GM21717 (cell line): Measurements from ENCODE around the gene ARPC4.
"Not testable (repeated sequence)": the region's sequence is repeated elsewhere in the genome, so short reads cannot be mapped to it uniquely, and the experiment has no call there.

Source experiments
- ATAC-seq: cut with Tn5 transposase; IDR thresholded peaks from one replicate; pipeline ENCODE4 v1.9.1; 2021; ENCODE audit warnings: mild to moderate bottlenecking, moderate library complexity; ENCODE audit not compliant: unreplicated experiment

ARPC4 gene

DNA sequence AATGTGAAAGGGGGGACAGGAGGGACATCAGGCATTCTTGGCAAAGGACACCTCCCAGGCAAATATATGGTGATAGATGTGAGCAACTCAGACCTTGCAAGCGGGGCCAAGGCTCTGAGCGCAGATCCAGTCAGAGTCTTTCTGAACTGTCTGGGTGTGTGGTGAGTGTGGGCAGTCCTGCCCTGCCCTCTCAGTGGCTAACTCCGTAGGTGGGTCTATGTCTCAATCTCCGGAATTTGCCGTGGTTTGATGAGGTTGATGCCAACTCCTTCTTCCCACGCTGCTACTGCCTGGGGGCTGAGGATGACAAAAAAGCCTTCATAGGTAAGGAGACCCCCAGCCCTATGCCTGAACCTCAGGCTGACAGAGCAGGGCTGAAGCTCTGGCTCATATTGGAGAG is 24.6 kb downstream of the ARPC4 start:
- no peak for ATAC-seq

DNA sequence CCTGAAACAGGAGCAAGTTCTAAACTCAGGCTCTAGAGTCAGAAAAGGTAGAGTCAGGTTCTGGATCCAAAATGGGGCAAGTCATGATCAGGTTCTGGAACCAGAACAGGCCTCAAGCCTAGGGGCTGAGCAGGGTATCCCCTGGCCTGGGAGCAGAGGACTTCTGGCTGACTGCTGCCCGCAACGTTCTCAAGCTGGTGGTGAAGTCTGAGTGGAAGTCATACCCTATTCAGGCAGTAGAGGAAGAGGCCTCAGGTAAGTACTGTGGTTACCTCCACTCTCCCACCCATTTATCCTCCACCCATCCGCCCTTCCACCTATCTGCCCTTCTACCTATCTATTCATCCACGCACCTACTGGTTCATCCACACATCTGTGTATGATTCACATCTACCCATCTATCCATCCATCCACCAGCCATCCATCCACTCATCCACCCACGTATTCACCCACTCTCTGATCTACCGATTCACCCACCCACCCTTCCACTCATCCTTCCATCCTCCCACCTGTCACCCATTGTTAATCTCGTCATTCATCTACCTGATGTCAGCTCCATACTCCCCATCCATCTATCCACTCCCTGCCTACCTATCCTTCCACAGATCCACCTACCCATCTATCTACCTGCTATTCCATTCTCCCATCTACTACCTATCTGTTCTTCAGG is 25.9 kb downstream of the ARPC4 start:
- ATAC-seq: no peak

- no peak for ATAC-seq
Measured at GRCh38 chr3:9820543-9820942, 27.7 kb downstream of the ARPC4 start.

- no peak for ATAC-seq
Measured at GRCh38 chr3:9820946-9821345, 28.1 kb downstream of the ARPC4 start.

DNA sequence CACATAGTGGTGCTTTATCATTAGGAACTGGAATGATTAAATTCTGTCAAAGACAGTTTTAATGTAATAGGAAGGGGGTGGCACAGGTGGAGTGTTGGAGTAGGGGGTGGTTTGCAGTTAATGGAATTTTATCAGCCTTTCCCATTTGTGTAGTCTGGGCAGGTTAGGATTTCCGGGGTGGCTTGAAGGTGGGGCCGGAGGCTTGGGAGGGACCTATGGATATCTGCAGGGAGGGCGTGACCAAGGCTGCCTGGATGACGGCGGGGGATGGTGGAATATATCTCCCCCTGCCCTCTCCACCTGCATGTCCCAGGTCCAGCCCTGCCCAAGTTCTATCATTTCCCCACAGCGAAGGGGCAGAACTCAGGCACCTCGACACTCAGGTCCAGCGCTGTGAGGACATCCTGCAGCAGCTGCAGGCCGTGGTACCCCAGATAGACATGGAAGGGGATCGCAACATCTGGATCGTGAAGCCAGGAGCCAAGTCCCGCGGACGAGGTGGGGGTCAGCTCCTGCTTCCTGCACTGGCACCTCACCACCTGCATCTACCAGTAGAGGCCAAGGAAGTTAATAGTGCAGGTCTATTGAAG is 32.7 kb downstream of the ARPC4 start:
- no peak for ATAC-seq

- ATAC-seq: no peak
Measured at GRCh38 chr3:9826815-9827573, 34.1 kb downstream of the ARPC4 start.

DNA sequence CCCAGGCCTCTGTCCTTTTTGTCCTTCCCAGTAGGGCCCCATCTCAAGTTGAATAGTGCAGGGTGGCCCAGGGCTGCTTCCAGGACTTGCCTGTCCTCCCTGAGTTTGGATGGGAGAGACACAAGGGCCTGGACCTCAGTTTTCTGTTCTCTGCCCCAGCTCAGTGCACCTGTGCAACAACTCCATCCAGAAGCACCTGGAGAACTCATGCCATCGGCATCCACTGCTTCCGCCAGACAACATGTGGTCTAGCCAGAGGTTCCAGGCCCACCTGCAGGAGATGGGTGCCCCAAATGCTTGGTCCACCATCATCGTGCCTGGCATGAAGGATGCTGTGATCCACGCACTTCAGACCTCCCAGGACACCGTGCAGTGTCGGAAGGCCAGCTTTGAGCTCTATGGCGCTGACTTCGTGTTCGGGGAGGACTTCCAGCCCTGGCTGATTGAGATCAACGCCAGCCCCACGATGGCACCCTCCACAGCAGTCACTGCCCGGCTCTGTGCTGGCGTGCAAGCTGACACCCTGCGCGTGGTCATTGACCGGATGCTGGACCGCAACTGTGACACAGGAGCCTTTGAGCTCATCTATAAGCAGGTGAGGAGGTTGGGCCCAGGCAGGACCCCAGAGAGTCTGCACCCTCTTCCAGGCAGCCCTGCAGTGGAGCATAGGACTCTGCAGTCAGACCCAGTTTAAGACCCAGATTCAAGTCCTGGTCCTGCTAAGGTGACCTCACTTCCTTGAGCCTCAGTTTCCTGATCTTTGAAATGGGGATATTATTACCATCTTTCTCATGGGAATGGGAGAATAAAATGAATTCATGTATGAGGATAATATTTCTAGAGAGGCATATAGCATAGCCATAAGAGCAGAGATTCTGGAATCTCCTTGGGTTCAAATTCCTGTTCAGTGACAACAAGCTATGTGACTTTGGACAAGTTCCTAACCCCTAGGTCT is 36.2 kb downstream of the ARPC4 start:
- no peak for ATAC-seq

DNA sequence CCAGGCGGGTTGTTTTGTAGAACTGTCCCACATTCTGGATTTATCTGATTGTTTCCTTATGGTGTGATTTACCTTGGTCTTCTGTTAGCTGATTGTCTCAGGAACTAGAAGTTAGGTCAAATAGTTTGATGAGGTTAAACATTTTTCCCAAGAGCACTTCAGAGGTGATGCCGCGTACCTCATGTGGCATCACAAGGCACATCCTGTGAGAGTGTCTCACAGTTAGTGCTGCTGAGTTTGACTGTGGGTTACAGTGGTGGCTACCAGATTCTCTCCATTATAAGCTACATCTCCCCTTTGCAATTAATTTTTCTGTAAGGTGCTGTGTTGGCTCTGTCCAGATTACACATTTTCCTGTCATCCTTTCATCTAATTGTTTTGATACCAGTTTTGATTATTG is 38.4 kb downstream of the ARPC4 start:
- ATAC-seq: no peak

DNA sequence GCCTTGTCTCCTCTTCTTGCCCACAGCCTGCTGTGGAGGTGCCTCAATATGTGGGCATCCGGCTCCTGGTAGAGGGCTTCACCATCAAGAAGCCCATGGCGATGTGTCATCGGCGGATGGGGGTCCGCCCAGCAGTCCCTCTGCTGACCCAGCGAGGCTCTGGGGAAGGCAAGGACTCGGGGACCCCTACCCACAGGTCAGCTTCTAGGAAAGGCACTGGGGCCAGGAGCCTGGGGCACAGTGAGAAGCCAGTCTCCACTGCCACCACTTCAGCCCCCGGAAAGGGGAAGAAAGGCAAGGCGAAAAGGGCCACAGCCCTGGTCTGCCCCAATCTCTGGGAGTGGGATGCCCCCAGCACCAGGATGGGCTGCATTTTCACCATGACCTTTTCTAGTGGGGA is 40.2 kb downstream of the ARPC4 start:
- ATAC-seq: no peak

DNA sequence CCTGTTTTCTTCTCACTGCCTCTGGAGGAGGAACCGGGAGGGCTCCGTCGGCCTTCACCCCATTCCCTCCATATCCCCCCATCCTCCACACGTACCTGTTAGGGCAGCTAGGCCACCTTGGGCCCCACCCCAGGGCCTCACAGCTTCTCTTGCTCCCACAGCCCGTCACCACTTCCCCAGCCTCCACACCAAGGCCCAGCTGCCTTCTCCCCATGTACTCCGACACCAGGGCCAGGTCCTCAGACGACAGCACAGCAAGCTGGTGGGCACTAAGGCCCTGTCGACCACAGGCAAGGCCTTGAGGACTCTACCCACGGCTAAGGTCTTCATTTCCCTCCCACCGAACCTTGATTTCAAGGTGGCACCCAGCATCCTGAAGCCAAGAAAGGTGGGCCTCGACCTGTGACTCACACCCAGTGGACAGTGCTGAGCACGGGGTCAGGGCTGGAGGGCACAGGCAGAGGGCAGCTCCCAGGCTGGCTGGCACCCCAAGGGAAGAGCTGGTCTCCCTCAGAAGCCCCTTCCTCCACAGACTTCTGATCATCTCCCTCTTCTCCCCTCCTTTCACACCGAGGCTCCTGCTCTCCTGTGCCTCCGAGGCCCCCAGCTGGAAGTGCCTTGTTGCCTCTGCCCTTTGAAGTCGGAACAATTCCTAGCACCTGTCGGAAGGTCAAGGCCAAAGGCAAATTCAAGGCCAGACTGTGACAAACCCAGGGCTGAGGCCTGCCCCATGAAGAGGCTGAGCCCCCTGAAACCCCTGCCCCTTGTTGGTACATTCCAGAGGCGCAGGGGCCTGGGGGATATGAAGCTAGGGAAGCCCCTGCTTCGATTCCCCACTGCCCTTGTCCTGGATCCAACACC is 41.9 kb downstream of the ARPC4 start:
- ATAC-seq: no peak

GRCh38 chr3:9837701-9838582 is 45.1 kb downstream of the ARPC4 start:
- no peak for ATAC-seq

GRCh38 chr3:9838856-9839255 is 46.0 kb downstream of the ARPC4 start:
- ATAC-seq: no peak

- no peak for ATAC-seq
Measured at GRCh38 chr3:9841015-9841414, 48.1 kb downstream of the ARPC4 start.

DNA sequence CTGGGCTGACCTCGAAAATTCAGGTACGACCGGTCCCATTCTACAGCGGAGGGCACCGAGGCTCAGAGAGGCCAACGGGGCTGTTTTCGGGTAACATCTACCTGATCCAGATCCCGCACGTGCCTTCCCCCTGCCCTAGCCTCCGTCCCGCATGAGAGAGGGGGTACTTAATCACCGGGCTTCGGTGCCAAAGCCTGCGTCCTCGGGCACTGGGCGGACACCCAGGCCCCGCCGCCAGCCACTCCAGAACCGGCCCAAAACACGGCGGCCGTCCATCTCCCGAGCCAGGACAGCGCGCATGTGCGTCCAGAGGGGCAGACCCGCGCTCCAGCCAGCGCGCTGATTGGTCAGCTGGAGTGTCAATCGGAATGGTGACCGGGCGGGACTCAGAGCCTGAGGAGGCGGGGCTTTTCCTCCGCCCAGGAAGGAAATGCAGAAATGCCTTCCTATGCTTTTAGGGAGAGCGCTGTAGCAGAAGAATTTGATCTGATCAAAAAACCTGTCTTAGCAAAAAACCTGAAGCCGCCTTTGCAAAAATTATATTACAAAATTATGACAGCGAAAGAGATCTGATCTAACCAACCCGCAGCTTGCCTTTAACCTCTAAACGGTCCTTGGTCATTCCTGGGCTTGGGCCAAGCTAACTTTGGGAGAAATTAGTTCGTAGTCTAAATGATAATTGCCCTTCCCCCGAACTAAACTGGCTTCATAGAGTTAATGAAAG is 51.0 kb downstream of the ARPC4 start, which contains the start of gene RPUSD3:
TSS of gene RPUSD3 (minus strand) at position 294 of the 724 bp plus-strand sequence. CDS start at position 276, 18 bp downstream.
- peak; percentile 98 for ATAC-seq

GRCh38 chr3:9846231-9846630 is 53.3 kb downstream of the ARPC4 start:
- ATAC-seq: no peak

GRCh38 chr3:9846931-9847488 is 54.1 kb downstream of the ARPC4 start:
- ATAC-seq: no peak

GRCh38 chr3:9847870-9848269 is 55.0 kb downstream of the ARPC4 start:
- ATAC-seq: not testable (repeated sequence)

- ATAC-seq: not testable (repeated sequence)
Measured at GRCh38 chr3:9848860-9849259, 56.0 kb downstream of the ARPC4 start.
